Stimulated activated naive CD8-positive, alpha-beta T cell treated with anti-CD3 and anti-CD28 coated beads, Interleukin-15, amount 100 ng/mL, for 72 hours (primary cell): ENCODE data around the gene SMIM41.

Source experiments
- ATAC-seq: fragments of 150-1000 bp; cut with Tn5 transposase; 2 replicates; pipeline ENCODE4 v1.10.0; 2021; ENCODE audit warnings: mild to moderate bottlenecking, moderate library complexity
- DNase-seq, 2 donors: peaks; one replicate each; pipeline ENCODE4 v3.0.0; 2021 to 2022
- H3K27ac Mint-ChIP-seq, 2 donors: one replicate each; pipeline ENCODE4 v1.8.0; 2022; ENCODE audit warnings: mild to moderate bottlenecking in 2 of 2, mixed read lengths in 2 of 2, moderate library complexity in 2 of 2
- H3K27me3 Mint-ChIP-seq: one replicate; pipeline ENCODE4 v1.8.0; 2022; ENCODE audit warnings: mixed read lengths
- H3K4me1 Mint-ChIP-seq: one replicate; pipeline ENCODE4 v1.8.0; 2022; ENCODE audit warnings: mild to moderate bottlenecking, mixed read lengths
- H3K4me3 Mint-ChIP-seq, 2 donors: one replicate each; pipeline ENCODE4 v1.8.0; 2022; ENCODE audit warnings: mild to moderate bottlenecking in 2 of 2, mixed read lengths in 2 of 2, moderate library complexity in 1 of 2
- H3K9me3 Mint-ChIP-seq, 2 donors: one replicate each; pipeline ENCODE4 v1.8.0; 2022; ENCODE audit warnings: mixed read lengths in 2 of 2

Gene SMIM41

DNA sequence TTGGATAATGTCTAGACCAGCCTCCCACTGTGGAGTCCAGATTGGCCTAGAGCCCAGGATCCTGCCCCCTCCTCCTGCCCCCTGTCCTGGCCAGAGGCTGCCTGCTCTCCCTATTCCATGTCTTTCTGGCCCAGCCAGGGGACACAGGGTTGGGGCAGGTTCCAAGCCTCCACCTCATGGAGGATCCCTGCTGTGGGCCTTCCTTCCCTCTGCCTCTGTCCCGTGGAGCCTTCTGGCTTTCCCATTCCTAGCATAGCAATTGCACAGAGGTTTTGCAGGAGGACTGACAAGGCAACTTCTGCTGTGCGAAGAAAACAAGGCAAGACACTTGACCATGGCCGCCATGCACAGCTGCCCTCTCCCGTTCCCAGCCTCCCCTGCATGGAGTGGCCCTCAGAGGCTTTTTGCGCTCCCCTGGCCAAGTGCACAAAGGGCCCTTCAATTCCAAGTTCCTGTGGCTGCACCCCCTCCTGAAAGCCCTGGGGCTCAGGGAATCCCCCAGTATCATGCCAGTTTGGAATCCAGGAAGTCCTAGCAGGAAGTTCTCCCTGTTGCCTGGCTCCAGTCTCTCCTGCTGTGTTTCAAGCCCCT is 70.2 kb downstream of the SMIM41 start:
- no peak overlapping the region for H3K27ac Mint-ChIP-seq
- peaks cover 8% of the 10 kb centered on the region for H3K4me1 Mint-ChIP-seq
- H3K27me3 Mint-ChIP-seq, result peaks cover 33% of the 10 kb centered on the region
- ATAC-seq (no peak), DNase-seq (no peak)
- no peaks in the 10 kb centered on the region for H3K9me3 Mint-ChIP-seq
- H3K4me3 Mint-ChIP-seq, result no peak overlapping the region

DNA sequence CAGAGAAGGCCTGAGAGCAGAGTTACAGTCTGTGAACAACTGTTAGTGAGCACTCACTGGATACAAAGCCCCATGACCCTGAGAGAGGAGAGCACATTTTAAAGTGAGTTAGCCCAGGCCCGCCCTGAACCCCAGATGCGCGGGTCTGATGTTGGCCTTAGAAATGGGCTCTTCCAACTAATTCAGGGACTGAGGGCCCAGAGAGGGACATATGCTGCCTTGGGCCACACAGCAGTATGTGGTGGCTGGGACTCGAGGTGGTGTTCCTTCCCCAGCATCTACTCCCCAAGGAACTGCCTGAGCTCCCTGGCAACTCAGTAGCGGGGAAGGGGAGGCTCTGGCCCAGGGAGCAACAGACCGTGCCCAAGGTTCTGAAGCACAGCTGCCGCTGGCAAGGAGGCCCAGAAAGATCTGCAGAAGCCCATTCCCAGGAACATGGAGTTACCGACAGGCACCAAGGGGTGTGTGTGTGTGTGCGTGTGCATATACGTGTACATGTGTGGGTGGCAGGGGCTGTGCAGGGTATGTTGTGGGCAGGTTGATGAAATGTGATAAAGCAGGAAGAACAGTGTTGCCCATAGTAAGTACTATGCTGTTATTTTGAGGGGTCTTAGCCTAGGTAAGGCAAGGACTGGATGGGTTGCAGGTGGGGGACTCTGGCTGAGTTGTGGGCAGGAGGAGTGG is 71.8 kb downstream of the SMIM41 start:
- Mint-ChIP-seq H3K27ac (no peak overlapping the region), H3K9me3 (no peaks in the 10 kb centered on the region), H3K4me1 (peaks cover 18% of the 10 kb centered on the region), H3K27me3 (peaks cover 33% of the 10 kb centered on the region), H3K4me3 (peak overlapping the region in 1 of 2 donors; percentile 26)
- no peak for ATAC-seq
- DNase-seq, result no peak

DNA sequence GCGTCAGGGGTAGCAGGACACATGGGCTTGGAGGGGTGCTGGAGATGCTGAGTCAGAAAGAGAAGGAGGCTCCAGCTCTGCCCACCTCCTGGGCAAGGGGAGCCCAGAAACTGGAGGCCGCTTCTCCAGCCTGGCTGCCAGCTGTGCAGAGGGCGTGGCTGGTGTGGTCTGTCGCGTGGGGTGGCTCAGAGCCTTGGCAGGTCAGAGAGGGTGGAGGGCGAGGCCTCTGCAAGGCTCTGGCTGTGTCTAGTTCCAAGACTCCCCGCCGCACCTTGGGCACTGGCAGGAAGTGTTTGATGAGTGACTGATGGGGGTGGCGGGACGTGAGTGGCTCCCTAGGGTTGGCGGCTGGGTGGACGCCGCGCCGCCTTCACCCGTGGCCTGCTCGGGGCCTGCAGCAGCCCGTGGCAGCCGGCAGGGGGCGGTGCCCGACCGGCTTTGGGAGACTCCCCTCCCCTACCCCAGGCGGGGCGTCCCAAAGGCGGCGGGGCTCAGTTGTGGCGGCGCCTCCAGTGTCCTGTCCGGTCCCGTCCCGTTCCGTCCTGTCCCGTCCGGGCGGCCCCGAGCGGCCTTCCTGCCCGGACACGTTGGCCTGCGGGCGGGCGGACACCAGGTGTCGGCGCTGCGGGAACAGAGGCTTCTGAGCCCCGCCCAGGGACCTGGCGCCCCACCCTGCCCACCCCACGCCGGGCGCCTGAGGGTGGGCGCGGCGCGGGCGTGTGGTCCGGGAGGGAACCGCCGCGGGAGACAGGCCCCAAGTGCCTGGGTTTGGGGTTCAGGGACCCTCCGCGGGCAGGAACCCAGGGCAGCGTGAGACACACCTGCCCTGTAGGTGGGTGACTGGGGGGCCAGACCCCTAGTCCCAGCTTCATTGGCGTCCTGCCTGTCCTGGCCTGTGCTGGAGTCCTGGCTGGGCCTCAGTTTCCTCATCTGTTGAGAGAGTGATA is 72.6 kb downstream of the SMIM41 start:
- peaks cover 33% of the 10 kb centered on the region for H3K27me3 Mint-ChIP-seq
- no peaks in the 10 kb centered on the region for H3K9me3 Mint-ChIP-seq
- H3K27ac Mint-ChIP-seq, result no peak overlapping the region
- peak overlapping the region; percentile 26 to 51 for H3K4me3 Mint-ChIP-seq
- DNase-seq (peak; percentile 66 to 72), ATAC-seq (peak; percentile 79)
- H3K4me1 Mint-ChIP-seq, result peaks cover 18% of the 10 kb centered on the region

DNA sequence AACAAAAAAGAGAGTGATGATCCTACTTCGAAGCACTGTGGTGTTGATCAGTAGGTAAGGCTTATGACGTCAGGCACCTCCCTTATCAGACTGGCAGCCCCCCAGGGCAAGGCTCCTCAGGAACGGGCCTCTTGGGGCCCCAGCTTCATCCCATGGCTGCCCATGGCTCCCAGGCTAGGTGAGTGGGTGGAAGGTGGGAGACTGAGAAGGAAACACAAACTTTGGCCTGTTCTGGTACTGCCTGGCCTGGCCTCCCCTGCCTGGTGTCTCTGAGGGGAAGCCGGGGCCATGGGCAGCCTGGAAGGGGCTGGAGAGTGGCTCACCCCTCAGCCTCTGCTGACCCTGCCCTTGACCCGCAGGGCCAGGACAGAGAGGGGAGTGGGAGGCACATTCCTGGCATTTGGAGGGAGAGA is 73.4 kb downstream of the SMIM41 start:
- ATAC-seq (no peak), DNase-seq (no peak)
- Mint-ChIP-seq H3K4me1 (peaks cover 18% of the 10 kb centered on the region), H3K27ac (no peak overlapping the region), H3K4me3 (peak overlapping the region in 1 of 2 donors; percentile 26), H3K9me3 (no peaks in the 10 kb centered on the region), H3K27me3 (peaks cover 33% of the 10 kb centered on the region)

DNA sequence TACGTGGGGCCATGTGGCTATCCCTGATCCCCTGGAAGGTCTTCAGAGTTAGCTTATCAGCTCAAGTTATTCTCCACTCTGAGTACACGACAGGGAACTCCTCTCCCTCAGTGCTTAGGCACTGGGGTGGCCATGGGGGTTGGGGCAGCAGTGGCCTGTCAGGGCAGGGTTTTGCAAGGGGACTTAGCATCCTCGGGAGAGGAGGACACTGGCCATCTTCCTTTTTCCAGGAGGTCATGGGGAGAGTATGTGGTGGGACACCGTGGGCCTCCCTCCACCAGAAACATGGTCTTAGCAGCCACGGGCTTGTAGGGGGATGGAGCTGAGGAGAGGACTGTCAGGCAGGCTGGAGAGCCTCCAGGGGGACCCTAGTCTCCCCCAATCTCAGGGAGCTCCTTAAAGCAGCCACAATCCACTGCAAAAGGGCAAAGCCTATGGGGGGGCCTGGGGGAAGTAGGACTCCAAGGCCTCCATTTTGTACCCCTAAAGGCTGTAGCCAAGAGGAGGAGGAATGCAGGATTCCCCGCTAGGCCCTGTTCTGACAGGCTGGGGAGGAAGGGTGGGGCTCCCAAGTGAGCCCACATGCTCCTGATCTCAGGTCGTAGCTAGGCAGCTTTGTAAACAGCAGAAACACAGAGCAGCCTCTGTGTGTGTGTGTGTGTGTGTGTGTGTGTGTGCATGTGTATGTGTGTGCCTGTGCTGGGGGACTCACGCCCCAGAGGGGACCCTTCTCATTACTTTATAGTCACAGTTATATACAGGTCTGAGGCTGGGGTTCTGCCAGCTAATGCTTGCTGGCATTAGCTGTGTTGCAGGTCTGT is 75.8 kb downstream of the SMIM41 start:
- ATAC-seq (no peak), DNase-seq (no peak)
- Mint-ChIP-seq H3K27ac (no peak overlapping the region), H3K27me3 (peaks cover 26% of the 10 kb centered on the region), H3K4me1 (peaks cover 18% of the 10 kb centered on the region), H3K9me3 (no peaks in the 10 kb centered on the region), H3K4me3 (no peak overlapping the region)

DNA sequence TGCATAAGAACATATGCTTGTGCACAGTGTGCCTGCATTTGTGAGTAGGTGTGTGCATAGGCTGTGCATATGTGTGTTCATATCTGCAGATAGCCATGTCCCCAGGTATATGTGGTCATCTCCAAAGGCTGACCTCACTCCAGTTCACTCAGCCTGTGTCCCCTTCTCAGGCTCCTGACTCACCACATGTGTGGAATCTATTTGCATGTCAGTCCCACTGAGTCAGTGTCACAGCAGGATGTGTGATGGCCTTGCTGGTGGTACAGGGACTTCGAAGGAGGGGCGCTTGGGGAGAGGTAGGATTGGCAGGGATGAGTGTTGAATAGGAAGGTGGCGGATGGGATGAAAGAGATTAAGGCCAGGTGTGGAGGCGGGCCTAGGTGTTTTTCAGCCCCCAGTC is 76.8 kb downstream of the SMIM41 start:
- Mint-ChIP-seq H3K4me1 (peaks cover 23% of the 10 kb centered on the region), H3K9me3 (no peaks in the 10 kb centered on the region), H3K27me3 (peaks cover 17% of the 10 kb centered on the region), H3K27ac (no peak overlapping the region), H3K4me3 (no peak overlapping the region)
- ATAC-seq (no peak), DNase-seq (no peak)

DNA sequence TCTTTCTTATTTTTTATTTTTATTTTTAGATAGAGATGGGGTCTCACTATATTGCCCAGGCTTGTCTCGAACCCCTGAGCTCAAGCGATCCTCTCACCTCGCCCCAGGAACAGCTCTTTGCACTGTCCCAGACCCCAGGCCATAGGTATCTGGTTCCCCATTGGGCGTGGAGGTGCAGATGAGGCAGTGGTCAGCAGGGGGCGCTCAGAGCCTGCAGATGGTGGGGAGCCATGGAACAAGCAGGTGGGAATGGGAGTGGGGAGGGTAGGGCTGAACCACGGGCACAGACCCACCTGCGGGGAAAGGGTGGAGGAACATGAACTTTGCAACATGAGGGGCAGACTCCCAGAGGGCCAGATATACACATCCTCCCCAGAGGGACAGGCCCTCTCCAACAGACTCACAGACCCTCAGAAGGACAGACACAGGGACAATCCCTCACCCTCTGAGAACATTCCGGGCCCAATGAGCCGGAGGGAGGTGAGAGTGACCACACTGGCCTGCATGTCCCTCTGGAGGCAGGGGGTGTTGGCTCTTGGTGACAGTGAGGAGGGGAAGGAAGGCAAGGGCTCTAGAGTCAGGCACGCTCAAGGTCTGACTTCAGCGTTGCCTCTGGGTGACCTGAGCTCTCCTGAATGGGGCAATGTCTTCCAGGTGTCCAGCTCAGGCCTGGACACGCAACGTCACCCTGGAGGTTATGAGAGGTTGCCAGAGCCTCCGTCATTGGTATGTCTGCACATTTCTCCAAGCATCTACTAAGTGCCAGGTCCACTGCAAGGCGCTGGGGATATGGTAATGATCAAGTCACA is 77.5 kb downstream of the SMIM41 start:
- Mint-ChIP-seq H3K4me1 (peaks cover 23% of the 10 kb centered on the region), H3K27ac (no peak overlapping the region), H3K27me3 (peaks cover 10% of the 10 kb centered on the region), H3K4me3 (no peak overlapping the region), H3K9me3 (no peaks in the 10 kb centered on the region)
- DNase-seq (peak; percentile 66 to 69), ATAC-seq (peak; percentile 59)

DNA sequence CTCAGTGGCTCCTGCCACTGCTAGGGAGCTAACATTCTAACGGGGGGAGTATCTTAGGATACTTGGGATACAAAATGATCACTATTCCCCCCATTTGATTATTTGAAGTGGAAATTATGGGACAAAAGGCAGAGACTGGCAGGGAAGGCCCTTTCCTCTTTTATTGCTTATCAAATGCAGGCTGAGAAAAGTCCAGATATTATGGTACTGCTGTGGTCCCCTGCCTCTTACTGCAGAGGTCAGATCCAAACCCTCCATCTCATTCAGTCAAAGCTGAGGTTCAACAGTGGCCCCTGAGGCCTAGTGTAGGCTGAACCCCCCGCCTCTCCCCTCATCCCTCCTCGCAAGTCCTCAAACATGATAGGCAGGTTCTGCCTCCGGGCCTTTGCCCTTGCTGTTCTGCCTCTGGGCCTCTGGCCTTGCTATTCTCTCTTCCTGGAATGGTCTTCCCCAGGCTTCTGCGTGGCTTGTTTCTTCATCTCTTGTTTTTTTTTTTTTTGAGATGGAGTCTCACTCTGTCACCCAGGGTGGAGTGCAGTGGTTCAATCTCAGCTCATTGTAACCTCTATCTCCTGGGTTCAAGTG is 78.2 kb downstream of the SMIM41 start:
- no peak overlapping the region for H3K27ac Mint-ChIP-seq
- H3K9me3 Mint-ChIP-seq, result no peaks in the 10 kb centered on the region
- no peak for DNase-seq
- peaks cover 27% of the 10 kb centered on the region for H3K4me1 Mint-ChIP-seq
- H3K4me3 Mint-ChIP-seq, result no peak overlapping the region
- ATAC-seq, result no peak
- H3K27me3 Mint-ChIP-seq, result peaks cover 5% of the 10 kb centered on the region
